Measurements from ENCODE around the gene DCXR. TPM values are rescaled to one million over a fixed set of nuclear protein-coding genes. Genes with fewer than 3 reads are reported as not detected.

Gene DCXR
- total and polyA plus RNA-seq, 2 of the 13 experiments (the other 11 are each of a cell fraction or from before 2014, with no cell fraction given), result 287 to 311 TPM

- TF ChIP-seq KMT2A (CRISPR knock-in tag; IDR thresholded peaks at IDR 0.05) (peak; percentile 36), RFXAP (CRISPR knock-in tag; IDR thresholded peaks at IDR 0.05; ENCODE audit: borderline replicate concordance) (no peak), ZNF788 (CRISPR knock-in tag; IDR thresholded peaks at IDR 0.05; ENCODE audit: borderline replicate concordance) (no peak), CCAR2 (optimal IDR thresholded peaks at IDR 0.05; ENCODE audit: low read depth, low read length) (no peak), ZNF629 (CRISPR knock-in tag; conservative IDR thresholded peaks at IDR 0.05) (no peak), CC2D1A (CRISPR knock-in tag; IDR thresholded peaks at IDR 0.05) (no peak), ZNF33B (CRISPR knock-in tag; IDR thresholded peaks at IDR 0.05) (peak; percentile 95), MXI1 (IDR thresholded peaks at IDR 0.05; ENCODE audit: borderline replicate concordance, low read depth, low read length) (peak; percentile 46; the same call in 1 of the 3 replicates), MED8 (CRISPR knock-in tag; IDR thresholded peaks at IDR 0.05; ENCODE audit: insufficient replicate concordance) (peak; percentile 81), ZNF570 (CRISPR knock-in tag; IDR thresholded peaks at IDR 0.05; ENCODE audit: borderline replicate concordance) (no peak), RBAK (CRISPR knock-in tag; IDR thresholded peaks at IDR 0.05) (no peak), ZBTB10 (CRISPR knock-in tag; IDR thresholded peaks at IDR 0.05; ENCODE audit: borderline replicate concordance) (0 out of 2 replicates have a peak, but pooled peaks have one; percentile 3), PRPF4 (IDR thresholded peaks at IDR 0.05; ENCODE audit: low read depth, low read length, poor library complexity, severe bottlenecking) (no peak), FOXC1 (CRISPR knock-in tag; IDR thresholded peaks at IDR 0.05; ENCODE audit: borderline replicate concordance) (peak; percentile 78), FOXP1 (IDR thresholded peaks at IDR 0.05) (no peak), FOXP1 (CRISPR knock-in tag; IDR thresholded peaks at IDR 0.05) (no peak), ZSCAN25 (CRISPR knock-in tag; IDR thresholded peaks at IDR 0.05) (0 out of 2 replicates have a peak, but pooled peaks have one; percentile 44), HIC2 (CRISPR knock-in tag; IDR thresholded peaks at IDR 0.05; ENCODE audit: low read depth) (peak; percentile 88; the same call in 1 of the 2 replicates), SRSF9 (IDR thresholded peaks at IDR 0.05; ENCODE audit: borderline replicate concordance, insufficient read depth, low read depth, low read length, poor library complexity, severe bottlenecking) (no peak)
- TF ChIP-seq, protein P1, sequence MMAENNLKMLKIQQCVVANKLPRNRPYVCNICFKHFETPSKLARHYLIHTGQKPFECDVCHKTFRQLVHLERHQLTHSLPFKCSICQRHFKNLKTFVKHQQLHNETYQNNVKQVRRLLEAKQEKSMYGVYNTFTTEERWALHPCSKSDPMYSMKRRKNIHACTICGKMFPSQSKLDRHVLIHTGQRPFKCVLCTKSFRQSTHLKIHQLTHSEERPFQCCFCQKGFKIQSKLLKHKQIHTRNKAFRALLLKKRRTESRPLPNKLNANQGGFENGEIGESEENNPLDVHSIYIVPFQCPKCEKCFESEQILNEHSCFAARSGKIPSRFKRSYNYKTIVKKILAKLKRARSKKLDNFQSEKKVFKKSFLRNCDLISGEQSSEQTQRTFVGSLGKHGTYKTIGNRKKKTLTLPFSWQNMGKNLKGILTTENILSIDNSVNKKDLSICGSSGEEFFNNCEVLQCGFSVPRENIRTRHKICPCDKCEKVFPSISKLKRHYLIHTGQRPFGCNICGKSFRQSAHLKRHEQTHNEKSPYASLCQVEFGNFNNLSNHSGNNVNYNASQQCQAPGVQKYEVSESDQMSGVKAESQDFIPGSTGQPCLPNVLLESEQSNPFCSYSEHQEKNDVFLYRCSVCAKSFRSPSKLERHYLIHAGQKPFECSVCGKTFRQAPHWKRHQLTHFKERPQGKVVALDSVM (CRISPR knock-in tag; IDR thresholded peaks at IDR 0.05), result peak; percentile 40; the same call in 1 of the 2 replicates
- TF ChIP-seq, protein P2, sequence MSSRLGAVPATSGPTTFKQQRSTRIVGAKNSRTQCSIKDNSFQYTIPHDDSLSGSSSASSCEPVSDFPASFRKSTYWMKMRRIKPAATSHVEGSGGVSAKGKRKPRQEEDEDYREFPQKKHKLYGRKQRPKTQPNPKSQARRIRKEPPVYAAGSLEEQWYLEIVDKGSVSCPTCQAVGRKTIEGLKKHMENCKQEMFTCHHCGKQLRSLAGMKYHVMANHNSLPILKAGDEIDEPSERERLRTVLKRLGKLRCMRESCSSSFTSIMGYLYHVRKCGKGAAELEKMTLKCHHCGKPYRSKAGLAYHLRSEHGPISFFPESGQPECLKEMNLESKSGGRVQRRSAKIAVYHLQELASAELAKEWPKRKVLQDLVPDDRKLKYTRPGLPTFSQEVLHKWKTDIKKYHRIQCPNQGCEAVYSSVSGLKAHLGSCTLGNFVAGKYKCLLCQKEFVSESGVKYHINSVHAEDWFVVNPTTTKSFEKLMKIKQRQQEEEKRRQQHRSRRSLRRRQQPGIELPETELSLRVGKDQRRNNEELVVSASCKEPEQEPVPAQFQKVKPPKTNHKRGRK (CRISPR knock-in tag; IDR thresholded peaks at IDR 0.05), result peak; percentile 50; the same call in 1 of the 2 replicates
Observed at GRCh38 chr17:81995463-81996231, 41.9 kb downstream of the DCXR start (continued).
